ENCODE data around the gene CHN2. TPM values are rescaled to one million over a fixed set of nuclear protein-coding genes. Genes with fewer than 3 reads are reported as not detected.

The CHN2 gene
- total RNA-seq, 1 experiment from 2014 or later: 2.1 TPM

- Histone ChIP-seq H3K9me3 (ENCODE audit: control insufficient read depth in 1 of 2, insufficient read depth in 1 of 2, low read depth in 1 of 2, low read length in 2 of 2) (no peaks in the 10 kb centered on the region), H2AFZ (ENCODE audit: low read depth, low read length, poor library complexity, severe bottlenecking) (no peak overlapping the region), H3K4me2 (ENCODE audit: low read length) (no peak overlapping the region), H3K27ac (ENCODE audit: low read depth, low read length) (no peak overlapping the region), H3K4me1 (ENCODE audit: control insufficient read depth in 1 of 2, insufficient read depth in 2 of 2, low read length in 2 of 2) (no peaks in the 10 kb centered on the region), H3K36me3 (ENCODE audit: control insufficient read depth in 1 of 2, insufficient read depth in 2 of 2, low read length in 2 of 2) (no peaks in the 10 kb centered on the region), H3K4me3 (replicated peaks in 1 of 2; ENCODE audit: low read depth in 1 of 2, low read length in 2 of 2) (no peak overlapping the region), H4K20me1 (ENCODE audit: insufficient read depth) (no peaks in the 10 kb centered on the region), H3K79me2 (ENCODE audit: insufficient read depth, low read length) (no peaks in the 10 kb centered on the region), H3K9me2 (ENCODE audit: insufficient read depth) (no peaks in the 10 kb centered on the region), H3K9ac (ENCODE audit: low read length) (no peak overlapping the region), H3K27me3 (ENCODE audit: insufficient read depth, low read length) (no peaks in the 10 kb centered on the region)
- BruUV-seq (replicated peaks): no TSS peak
- DNase-seq (ENCODE audit: low read depth, low spot score) (no peak), ATAC-seq (no peak)
- TF ChIP-seq MAX (IDR thresholded peaks at IDR 0.05): no peak
- no peak for TF ChIP-seq ATF3 (IDR thresholded peaks at IDR 0.05)
- TF ChIP-seq CBX3 (IDR thresholded peaks at IDR 0.05; ENCODE audit: low read depth): no peak
- TF ChIP-seq EZH2phosphoT487 (IDR thresholded peaks at IDR 0.05; ENCODE audit: borderline replicate concordance): no peak
- no peak for TF ChIP-seq POLR2AphosphoS5 (IDR thresholded peaks at IDR 0.05; ENCODE audit: low read depth, low read length)
- no peak for TF ChIP-seq POLR2A (IDR thresholded peaks at IDR 0.05; ENCODE audit: borderline replicate concordance, extremely low read depth, insufficient read depth, insufficient read length)
- TF ChIP-seq FOSL1 (IDR thresholded peaks at IDR 0.05; ENCODE audit: low read depth): no peak
- TF ChIP-seq TCF7L2 (IDR thresholded peaks at IDR 0.05; ENCODE audit: borderline replicate concordance, extremely low read depth, insufficient read depth, insufficient read length): no peak
- TF ChIP-seq CEBPB (IDR thresholded peaks at IDR 0.05; ENCODE audit: low read depth): no peak
- no peak for TF ChIP-seq EGR1 (IDR thresholded peaks at IDR 0.05; ENCODE audit: low read depth)
- no peak for TF ChIP-seq RAD21 (IDR thresholded peaks at IDR 0.05; ENCODE audit: low read depth)
- TF ChIP-seq YY1 (IDR thresholded peaks at IDR 0.05; ENCODE audit: extremely low read depth, insufficient replicate concordance, low read depth, low read length): no peak
- TF ChIP-seq JUND (IDR thresholded peaks at IDR 0.05): no peak
- no peak for TF ChIP-seq CTCF (IDR thresholded peaks at IDR 0.05 in 2 of 3, conservative IDR thresholded peaks at IDR 0.05 in 1 of 3; ENCODE audit: borderline replicate concordance in 1 of 3, insufficient read depth in 1 of 3, low read depth in 2 of 3, low read length in 2 of 3)
- RAD21 ChIA-PET (ENCODE audit: low non-redundant PET in 1 of 2, low total read pairs in 2 of 2, uncharacterized antibody in 2 of 2, unreplicated experiment in 2 of 2): no interaction called here
- POLR2A ChIA-PET: no interaction called here
- intact Hi-C loops (cut with micrococcal nuclease): no loop called here
- CTCF ChIA-PET: no interaction called here
Observed at GRCh38 chr7:29234438-29234837, 39.9 kb downstream of the CHN2 start.

All from HCT116 (cell line).